HEK293T (cell line): ENCODE results near the gene MRO.

Source experiments
- ARNT ChIP-seq: fragments of 450-650 bp; IDR thresholded peaks from 2 replicates; pipeline ENCODE4 v1.6.1; 2017; ENCODE audit warnings: mild to moderate bottlenecking
- BHLHE40 ChIP-seq: fragments of 450-650 bp; IDR thresholded peaks from 2 replicates; pipeline ENCODE4 v1.6.1; 2016; ENCODE audit warnings: mild to moderate bottlenecking, moderate library complexity, borderline replicate concordance
- ELF4 ChIP-seq: fragments of 450-650 bp; IDR thresholded peaks from 2 replicates; pipeline ENCODE4 v1.6.1; 2017; ENCODE audit warnings: antibody characterized with exemption
- FOXA1 ChIP-seq: fragments of 450-650 bp; IDR thresholded peaks from 2 replicates; pipeline ENCODE4 v1.6.1; 2016; ENCODE audit warnings: mild to moderate bottlenecking
- FOXK2 ChIP-seq: fragments of 450-650 bp; IDR thresholded peaks from 2 replicates; pipeline ENCODE4 v1.6.1; 2016; ENCODE audit warnings: mild to moderate bottlenecking
- FOXM1 ChIP-seq: fragments of 450-650 bp; IDR thresholded peaks from 2 replicates; pipeline ENCODE4 v1.6.1; 2017; ENCODE audit warnings: mild to moderate bottlenecking, borderline replicate concordance
- HDGF ChIP-seq: fragments of 450-650 bp; IDR thresholded peaks from 2 replicates; pipeline ENCODE4 v1.6.1; 2017; ENCODE audit warnings: antibody characterized with exemption, borderline replicate concordance
- L3MBTL2 ChIP-seq: fragments of 450-650 bp; conservative IDR thresholded peaks from 2 replicates; pipeline ENCODE4 v1.6.1; 2016; ENCODE audit warnings: mild to moderate bottlenecking
- LEF1 ChIP-seq: fragments of 450-650 bp; IDR thresholded peaks from 2 replicates; pipeline ENCODE4 v1.6.1; 2017; ENCODE audit warnings: mild to moderate bottlenecking, borderline replicate concordance
- NFRKB ChIP-seq: fragments of 450-650 bp; IDR thresholded peaks from 2 replicates; pipeline ENCODE4 v1.6.1; 2016; ENCODE audit warnings: mild to moderate bottlenecking, moderate library complexity
- SP1 ChIP-seq: fragments of 450-650 bp; IDR thresholded peaks from 2 replicates; pipeline ENCODE4 v1.6.1; 2017
- TARDBP ChIP-seq: fragments of 450-650 bp; IDR thresholded peaks from 2 replicates; pipeline ENCODE4 v1.6.1; 2016
- ZNF384 ChIP-seq: fragments of 450-650 bp; IDR thresholded peaks from 2 replicates; pipeline ENCODE4 v1.6.1; 2016
- TF ChIP-seq, protein P1 (sequence below): fragments of 450-650 bp; IDR thresholded peaks from 2 replicates; pipeline ENCODE4 v1.6.1; 2016

DNA sequence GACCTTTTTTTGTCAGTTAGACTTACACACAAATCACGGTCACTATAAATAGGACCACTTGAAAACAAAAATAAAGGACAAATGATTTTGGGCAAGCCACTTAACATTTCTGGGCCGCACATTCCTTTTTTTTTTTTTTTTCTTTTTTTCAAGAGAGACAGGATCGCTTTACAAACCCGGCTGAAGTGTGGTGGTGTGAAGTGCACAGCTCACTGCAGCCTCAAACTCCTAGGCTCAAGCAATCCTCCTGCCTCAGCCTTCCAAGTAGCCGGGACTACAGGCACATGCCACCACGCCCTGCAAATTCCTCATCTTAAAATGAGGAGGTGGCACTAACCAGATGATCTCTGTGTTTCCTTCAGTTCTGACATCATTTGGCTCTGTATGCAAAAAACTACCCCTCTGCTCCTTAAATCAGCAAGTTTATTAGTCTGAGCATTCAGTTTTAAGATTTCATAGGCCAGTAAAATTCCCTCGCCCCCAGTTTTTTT, 28.3 kb upstream of the MRO start:
- TF ChIP-seq LEF1 (no peak), BHLHE40 (no peak), ARNT (no peak), HDGF (no peak), FOXK2 (no peak), TARDBP (no peak), NFRKB (no peak), FOXA1 (no peak), FOXM1 (no peak), ZNF384 (no peak), L3MBTL2 (no peak), ELF4 (no peak), SP1 (no peak)
- TF ChIP-seq, protein P1, sequence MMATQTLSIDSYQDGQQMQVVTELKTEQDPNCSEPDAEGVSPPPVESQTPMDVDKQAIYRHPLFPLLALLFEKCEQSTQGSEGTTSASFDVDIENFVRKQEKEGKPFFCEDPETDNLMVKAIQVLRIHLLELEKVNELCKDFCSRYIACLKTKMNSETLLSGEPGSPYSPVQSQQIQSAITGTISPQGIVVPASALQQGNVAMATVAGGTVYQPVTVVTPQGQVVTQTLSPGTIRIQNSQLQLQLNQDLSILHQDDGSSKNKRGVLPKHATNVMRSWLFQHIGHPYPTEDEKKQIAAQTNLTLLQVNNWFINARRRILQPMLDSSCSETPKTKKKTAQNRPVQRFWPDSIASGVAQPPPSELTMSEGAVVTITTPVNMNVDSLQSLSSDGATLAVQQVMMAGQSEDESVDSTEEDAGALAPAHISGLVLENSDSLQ: no peak
